ENCODE measurements around the gene ZDHHC9.
A peak's percentile ranks its signal among the peaks of the same experiment; 100 is the strongest.
"Not testable (repeated sequence)": the region's sequence is repeated elsewhere in the genome, so short reads cannot be mapped to it uniquely, and the experiment has no call there.

ZDHHC9 gene

DNA sequence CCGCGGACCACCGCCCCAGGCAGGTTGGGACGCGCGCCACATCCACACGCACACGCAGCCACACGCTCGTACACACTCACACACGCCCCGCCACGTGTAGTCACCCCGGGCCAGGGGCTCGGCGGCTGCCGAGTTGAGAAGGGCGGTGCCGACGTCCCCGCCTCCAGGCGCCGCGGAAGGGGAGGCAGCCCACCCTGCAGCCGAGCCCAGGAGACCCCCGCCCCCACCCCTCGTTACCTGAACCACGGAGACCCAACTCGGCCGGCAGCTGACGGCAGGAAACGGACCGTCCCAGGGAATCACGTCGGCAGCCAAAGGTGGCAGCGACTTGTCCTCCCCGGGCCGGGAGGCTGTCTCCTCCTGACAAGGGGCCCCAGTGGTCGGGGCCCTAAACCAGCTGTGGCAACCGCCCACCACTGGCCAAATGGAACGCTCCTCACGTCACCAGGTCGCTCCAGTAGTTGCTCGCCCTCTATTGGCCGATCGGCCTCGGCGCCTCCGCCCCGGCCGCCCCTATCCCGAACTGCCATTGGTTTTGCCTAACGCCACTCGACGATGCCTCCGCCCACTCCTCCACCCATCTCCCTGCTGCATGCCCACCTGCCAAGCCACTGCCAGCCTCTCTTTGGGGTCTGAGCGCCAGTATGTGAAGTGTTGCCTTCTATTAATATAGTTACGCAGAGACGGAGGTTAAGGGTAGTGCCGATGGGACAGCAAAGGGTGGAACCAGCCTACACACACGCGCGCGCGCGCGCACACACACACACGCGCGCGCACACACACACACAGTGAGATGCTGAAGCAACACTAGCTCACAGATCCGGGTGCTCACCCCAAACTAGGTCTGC is at the start of gene ZDHHC9:
Gene ZDHHC9 (minus strand): TSS at position 428 of the 848 bp plus-strand sequence. CDS start 1,941 bp downstream, outside the sequence.
- peak; percentile 4 to 91 (median 78) for DNase-seq

DNA sequence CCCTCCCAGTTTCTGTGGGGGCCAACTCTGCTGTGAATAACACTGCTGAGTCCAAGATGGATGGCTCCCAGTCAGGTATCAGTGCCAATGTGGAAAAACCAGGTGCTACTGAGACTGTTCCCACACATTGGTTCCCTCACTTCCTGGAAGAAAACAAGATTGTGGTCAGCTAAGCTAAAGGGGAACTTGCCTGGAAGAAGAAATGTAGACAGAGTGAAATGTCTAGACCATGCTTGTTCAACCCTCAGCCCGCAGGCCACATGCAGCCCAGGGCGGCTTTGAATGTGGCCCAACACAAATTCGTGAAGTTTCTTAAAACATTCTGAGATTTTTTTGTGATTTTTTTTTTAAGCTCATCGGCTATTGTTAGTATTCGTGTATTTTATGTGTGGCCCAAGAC is 33.7 kb upstream of the ZDHHC9 start:
- no peak for DNase-seq

DNA sequence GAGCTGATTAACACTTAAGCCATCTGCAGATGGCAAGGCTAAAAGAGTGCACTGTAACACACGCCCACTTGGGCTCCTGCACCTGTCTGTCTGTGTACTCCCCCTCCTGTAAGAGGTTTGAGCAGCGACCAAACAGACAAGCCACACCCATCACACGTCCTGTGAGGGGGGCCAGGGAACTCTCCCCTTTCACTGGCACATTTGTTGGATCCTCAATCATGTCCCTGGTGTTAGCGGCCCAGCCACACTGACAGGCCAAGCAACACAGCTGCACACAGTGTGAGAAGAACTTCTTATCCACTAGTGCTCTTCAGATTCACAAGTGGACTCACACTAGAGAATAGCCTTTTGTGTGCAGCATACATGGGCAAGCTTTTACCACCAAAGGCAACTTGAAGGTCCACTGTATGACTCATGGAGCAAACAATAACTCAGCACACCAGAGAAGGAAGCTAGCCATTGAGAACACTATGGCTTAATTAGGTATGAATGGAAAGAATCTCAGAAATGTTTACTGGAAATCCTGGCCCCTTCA is 33.2 kb upstream of the ZDHHC9 start:
- no peak for DNase-seq

DNA sequence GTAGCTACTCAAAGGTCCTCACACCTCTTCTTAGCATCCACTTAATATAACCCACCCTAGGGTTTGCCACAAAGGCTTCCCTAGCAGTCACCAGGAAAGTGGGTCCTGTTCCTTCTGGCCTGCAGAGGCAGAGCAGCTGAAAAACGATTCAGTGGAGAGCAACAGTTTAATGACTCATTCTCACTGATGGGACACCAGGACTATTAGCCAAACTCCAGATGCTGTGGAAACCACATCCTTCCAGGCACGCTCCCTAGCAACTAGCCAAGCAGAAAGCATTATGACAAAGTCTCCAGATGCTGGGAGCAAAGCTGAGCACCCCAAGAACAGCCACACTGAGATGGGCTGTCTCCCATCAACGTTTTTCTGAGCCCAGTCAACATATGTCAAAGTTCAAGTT is 32.0 kb upstream of the ZDHHC9 start:
- DNase-seq: no peak

DNA sequence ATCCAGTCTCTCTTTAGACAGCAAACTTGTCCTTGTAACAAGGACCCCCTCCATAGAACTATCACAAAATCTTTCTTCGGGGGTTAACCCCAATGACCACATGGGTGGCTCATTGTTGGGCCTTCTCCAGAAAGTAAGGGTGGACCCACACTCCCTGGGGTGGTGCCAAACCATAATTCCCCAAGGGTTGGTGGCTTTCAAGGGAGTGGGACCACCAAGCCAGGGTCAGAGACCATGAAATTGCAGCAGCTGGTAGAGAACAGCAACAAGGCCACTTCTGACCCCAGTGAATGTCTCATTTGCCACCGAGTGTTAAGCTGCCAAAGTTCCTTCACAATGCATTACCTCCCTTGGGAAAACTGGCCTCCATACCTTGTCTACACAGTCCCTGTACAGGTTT is 28.8 kb upstream of the ZDHHC9 start:
- DNase-seq: no peak

DNA sequence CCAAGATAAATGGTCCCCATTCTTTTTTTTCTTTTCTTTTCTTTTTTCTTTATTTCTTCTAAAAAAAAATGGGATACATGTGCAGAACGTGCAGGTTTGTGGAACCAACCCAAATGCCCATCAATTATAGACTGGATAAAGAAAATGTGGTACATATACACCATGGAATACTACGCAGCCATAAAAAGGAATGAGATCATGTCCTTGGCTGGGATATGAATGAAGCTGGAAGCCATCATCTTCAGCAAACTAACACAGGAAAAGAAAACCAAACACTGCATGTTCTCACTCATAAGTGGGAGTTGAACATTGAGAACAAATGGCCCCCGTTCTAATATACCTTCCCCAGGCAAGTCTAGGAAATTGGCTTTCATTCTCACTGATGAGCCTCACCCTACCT is 22.6 kb upstream of the ZDHHC9 start:
- DNase-seq: not testable (repeated sequence)

GRCh38 chrX:129859134-129859533 is 15.4 kb upstream of the ZDHHC9 start:
- not testable (repeated sequence) for DNase-seq

- not testable (repeated sequence) for DNase-seq
These were observed 8.1 kb upstream of the ZDHHC9 start for GRCh38 chrX:129851825-129852224.

DNA sequence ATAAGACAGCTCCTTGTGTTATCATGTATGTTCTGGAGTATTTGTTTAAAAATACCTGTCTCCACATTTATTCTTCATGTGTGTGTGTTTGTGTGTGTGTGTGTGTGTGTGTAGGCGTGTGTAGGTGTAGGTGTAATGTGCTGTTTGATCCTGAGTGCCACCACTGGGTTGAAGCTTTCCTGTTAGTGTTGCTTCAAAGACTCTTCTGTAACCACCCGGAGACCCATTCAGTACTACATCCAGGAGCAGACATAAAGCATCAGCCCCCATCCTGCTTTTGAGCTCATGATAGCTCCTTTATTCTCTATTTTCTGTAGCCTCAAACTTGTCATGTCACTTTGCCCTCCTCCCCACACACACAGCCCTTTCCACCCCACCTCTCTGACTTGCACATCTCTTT is 3.0 kb upstream of the ZDHHC9 start:
- DNase-seq: no peak

DNA sequence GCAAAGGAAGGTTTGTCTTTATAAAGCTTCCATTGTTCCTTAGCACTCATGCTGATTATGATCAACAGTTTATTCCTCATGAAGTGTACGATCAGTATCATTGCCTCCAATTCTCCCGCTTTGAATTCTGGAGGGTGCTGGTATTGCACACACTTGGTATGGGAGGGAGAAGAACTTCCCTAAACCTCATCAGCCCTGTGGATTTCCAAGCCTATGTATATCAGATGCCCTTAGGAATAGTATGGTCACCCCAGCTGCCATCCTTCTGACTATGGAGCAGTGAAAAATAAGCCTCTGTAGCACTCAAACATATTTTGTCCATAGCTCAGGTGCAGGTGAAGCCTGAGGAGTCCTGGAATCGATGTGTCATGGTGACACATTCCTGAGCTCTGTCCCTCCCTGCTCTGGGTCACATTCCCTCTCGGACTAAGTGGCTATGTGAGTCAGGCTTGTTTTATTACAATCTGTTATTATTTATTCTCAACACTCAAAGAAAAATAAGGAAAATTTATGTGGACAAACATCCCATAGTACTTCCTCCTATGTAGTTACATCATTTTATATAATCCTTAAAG is 2.0 kb upstream of the ZDHHC9 start:
- DNase-seq: no peak

- no peak for DNase-seq
These were observed 552 bp downstream of the ZDHHC9 start for GRCh38 chrX:129843209-129843458.

DNA sequence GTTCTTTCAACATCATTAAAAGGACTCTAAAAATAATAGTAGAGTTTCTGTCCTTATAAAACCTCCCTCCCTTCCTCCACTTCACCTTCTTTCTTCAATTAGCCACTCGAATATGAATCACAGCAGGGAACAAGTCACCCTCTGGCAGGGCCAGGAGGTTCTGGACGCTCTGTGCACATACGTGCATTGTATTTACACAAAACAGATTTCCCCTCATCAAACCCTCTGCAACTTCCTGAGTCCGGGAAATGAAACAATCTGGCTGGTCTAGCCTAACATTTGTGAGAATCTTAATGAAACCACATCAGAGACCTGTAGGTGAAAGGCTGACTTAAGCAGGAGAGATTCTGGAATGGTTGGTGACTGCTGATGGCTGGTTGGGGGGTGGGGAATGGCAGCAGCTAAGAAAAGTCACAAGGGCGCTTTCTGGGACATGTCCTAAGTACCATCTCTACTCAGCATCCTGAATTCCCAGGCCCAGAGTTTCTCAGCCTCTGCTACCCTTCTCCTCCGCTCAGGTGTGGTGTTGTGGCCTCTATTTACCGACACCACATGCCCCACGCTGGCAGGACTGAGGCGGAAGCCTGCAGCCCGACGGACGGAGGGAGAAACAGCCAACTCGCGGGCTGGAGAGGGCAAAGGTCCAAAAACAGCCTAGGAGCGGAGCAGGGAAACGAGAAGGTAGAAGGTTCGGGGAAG is 1.0 kb downstream of the ZDHHC9 start:
- peak in 14 of 56 donors; percentile 1 to 35 (median 10) for DNase-seq

DNA sequence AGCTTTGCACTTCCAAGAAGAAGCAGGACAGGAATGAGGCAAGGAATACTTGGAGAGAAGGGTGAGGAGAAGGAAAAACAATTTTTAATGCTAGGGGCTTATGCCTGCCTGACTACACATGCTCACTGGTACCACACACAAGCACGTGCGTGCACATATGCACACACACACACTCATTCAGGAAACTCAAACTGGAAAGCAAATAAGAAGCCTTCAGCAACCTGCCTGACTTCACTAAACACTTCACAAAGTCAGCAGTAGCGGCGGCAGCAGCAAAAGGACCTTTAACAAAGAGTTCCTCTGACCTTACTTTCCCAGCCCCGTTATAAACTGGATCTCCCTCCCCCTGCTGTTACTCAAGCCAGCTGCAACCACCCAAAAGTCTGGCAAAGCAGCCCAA is 3.3 kb downstream of the ZDHHC9 start:
- DNase-seq: peak in 1 of 56 donors; percentile 2

- DNase-seq: no peak
These were observed 6.9 kb downstream of the ZDHHC9 start for GRCh38 chrX:129836827-129837226.

DNA sequence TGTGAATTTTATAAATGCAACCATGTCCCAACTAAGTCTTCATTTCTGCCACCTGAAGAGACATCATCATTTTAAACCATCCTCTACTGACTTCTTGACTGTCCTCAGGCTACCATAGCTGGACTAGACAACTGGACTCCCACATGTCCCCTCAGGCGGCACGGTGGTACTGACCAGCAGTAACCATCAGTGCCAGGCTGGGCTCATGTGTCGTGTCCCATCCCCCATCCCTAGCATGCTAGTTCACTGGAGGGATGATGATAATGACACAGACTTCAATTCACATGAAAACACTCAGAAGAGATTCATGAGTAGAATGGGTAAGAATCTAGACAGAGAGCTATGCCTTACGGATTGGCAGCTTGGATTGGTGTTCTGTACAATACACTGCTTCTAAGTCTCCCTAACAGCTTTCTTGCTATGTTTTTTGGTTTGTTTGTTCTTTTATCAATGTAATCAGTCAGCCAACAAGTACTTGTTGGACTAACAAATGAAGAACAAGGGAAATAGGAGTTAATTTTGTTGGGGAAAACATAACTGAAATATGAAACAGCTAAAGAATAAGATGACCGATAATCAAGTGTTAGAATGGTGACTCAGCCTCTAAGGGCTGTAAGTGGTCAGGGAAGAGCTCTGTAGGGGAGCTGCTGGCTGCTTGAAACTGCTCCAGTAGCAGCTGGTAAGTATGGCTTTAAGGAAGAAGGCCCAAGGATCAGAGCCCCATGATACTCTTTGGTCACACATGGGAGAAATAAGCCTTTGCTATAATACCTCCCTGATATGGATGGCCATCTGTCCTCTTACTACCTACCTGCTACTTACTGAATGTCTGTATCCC is 10.3 kb downstream of the ZDHHC9 start:
- peak in 28 of 56 donors; percentile 0 to 62 (median 18) for DNase-seq

DNA sequence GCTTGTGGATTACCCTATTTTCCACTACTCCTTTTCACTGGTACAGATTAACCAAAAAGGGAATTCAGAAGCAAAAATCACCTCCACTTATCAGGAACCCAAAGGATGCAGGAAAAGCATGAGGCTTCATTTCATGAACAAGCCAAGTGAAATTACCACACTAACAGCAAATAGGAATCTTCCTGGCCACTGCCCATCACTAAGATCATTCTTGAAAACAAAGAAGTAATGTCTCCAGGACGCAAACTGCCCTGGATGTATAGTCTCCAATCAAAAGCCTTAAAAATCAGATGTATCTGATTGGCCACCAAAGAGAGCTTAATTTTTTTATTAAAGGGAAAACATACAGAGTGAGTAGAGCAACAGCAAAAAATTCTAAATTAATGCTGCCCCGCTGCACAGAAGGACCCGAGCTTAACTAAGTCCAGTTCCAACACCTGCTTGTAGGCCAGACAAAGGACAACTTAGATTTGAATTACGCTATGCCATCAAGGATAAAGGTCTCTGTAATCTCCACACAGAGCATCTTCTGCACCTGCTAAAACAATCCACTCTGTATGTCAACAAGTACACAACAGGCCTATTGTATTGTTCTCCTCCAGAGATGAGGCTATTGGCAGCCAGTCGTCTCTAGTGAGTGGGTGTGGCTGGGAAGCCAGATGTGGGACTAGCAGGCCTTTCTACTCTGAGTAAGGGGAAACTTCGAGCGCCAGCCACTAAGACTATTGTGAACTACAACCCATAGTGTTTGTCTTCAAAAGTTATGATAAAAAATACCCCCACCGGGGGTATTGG is 12.4 kb downstream of the ZDHHC9 start:
- DNase-seq: peak in 48 of 56 donors; percentile 1 to 90 (median 46)

- DNase-seq: peak in 1 of 56 donors; percentile 5
These were observed 13.2 kb downstream of the ZDHHC9 start for GRCh38 chrX:129830494-129830893.

DNA sequence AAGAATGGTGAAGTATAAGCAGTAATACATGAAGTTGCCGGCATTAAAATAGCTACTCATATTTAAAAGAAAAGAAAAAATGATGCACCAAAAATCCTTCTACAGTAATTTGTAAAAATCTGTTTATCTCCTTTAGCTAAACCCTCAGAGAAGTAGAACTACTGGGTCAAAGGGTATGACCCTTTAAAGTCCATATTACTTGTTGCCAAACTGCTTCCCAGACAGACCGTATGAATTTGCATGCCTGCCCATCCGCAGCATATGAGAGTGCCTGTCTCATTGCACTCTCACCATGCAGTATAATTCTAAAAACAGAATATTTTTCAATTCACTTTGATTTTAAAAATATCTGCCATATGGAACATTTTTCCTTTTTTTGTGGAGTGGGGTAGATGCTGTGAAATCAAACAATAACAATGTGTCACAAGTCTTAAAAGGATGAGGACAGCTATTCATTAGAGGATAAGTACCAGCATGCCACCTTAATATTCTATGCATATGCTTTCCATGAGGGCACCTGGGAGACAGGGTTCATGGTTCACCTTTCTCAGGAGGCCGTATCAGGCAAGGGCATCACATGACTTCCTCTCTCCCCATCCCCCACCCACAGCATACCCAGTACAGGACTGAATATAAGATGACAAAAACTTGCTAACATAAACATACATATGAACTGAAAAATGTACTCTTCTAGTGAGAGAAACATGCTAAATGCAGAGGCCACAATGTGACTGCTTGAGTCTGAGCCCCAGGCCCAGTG is 17.8 kb downstream of the ZDHHC9 start:
- DNase-seq: peak in 1 of 56 donors; percentile 9

GRCh38 chrX:129824620-129825019 is 19.1 kb downstream of the ZDHHC9 start:
- DNase-seq: no peak

DNA sequence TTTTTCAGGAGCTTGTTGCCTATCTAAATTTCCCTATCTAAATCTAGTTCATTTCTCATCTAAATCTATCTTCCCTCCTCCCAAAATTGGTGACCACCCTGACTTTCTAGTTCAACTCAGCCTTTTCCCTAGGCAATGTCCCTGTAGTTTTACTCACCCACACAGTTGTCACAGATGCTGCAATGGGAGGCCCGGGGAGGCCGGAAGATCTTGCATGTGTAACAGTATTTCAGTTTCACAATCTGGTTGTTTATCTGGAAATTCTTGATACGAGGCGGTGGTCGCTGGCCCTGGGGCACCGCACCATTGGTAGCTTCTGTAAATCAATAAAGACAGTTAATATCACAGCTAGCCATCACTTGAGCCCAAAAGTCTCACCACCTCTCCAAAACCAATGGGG is 20.2 kb downstream of the ZDHHC9 start:
- DNase-seq: no peak
